GM19438 (cell line): Measurements from ENCODE around the gene DDIT4.

Experiments used
- ATAC-seq: cut with Tn5 transposase; IDR thresholded peaks from one replicate; pipeline ENCODE4 v1.9.1; 2021; ENCODE audit warnings: low read depth; ENCODE audit not compliant: unreplicated experiment

DDIT4 gene

DNA sequence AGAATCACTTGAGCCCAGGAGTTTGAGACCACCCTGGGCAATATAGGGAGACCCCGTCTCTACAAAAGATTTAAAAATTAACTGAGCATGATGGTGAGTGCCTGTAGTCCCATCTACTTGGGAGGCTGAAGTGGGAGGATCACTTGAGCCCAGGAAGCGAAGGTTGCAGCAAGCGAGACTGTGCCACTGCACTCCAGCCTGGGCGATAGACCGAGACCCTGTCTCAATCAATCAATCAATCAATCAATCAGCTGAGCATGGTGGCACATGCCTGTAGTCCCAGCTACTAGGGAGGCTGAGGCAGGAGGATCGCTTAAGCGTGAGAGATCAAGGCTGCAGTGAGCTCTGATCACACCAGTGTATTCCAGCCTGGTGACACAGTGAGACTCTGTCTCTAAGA, 40.5 kb downstream of the DDIT4 start:
- no peak for ATAC-seq

DNA sequence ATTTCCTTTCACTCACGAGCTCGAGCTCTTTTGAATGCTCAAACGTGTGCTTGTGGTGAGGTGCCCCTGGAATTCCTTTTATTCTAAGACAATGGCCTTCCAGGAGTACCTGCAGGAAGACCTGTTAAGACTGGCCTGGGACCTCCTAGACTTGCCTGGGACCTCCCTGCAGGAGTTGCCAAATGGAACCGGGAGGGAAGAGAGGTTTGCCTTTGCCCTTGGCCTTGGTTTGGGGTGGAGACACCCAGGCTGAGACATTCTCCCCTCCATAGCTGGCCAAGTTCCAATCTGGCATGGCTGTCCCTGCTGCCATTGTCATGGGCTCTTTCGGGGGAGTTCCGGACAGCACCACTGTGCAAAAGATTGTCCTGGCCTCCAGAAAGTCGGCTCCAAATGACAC, 41.3 kb downstream of the DDIT4 start:
- ATAC-seq = no peak

DNA sequence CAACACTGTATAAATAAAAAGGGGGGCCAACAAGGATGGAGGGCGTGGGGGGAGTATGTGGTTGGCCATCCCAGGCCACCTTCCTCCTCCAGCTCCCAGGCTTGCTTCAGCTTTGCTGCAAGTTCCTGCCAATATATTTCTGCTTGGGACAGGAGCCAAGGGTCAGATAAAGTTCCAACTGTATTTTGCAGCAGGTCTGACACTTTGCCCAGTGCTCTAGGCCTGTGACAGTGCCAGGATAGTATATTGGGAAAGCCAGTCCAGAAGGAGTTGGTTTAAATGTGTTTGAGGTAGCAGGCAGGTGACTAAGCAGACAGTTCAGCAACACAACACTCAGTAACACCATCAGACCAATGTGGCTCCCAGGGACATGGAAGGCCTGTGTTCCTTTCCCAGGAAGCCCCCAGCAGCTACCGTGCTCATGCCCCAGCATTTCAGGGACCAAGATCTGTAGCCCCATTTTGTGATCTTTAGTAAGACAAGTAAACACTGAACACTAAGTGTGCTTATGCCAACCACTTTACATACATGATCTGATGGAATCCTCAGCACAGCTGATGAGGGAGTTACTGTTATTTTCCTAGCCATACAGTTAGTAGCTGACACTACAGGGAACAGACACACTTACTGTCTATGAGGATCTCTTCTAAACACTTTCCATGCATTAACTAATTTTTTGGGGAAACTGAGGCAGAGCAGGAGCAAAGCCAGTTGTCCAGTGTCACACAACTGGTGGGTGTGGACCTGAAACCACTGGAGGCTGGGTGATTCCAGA, 42.1 kb downstream of the DDIT4 start:
- no peak for ATAC-seq

DNA sequence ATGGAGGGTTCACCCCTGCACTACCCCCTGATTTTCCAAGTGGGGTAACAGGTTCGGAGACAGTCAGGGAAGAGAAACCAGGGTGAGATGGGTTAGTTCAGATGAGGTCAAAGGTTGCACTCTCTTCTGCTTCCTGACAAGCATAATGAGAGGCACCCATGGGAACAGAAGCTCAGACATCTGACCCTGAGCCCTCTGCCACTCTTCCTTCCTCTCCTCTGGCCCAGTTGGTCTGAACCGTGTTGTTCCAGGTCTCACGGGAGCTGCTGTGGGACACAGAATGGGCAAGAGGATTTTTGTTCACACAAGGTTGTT, 42.6 kb downstream of the DDIT4 start:
- ATAC-seq = no peak

DNA sequence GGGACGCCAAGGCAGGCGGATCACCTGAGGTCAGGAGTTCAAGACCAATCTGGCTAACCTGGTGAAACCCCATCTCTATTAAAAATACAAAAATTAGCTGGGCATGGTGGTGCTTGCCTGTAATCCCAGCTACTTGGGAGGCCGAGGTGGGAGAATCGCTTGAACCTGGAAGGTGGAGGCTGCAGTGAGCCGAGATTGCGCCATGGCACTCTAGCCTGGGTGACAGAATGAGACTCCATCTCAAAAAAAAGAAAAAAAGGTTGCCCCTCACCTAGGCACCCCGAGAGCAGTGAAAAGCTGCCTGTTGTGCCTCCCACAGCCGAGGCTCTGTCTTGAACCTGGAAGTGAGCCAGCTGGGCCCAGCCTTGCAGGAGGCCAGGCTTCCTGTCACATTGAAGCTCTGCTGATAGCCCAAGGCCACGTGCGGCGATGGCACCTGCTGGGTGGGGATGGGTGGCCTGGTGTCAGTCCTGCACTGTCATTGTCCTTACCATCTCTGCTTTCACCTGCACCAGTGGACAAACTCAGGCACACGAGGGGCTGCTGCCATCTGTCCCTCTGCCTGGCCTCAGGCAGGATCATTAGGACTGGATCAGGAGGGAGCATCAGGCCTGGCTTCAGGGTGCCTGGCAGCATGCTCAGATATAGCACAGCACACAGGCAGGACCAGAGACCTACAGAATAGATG, 43.2 kb downstream of the DDIT4 start:
- ATAC-seq = no peak

DNA sequence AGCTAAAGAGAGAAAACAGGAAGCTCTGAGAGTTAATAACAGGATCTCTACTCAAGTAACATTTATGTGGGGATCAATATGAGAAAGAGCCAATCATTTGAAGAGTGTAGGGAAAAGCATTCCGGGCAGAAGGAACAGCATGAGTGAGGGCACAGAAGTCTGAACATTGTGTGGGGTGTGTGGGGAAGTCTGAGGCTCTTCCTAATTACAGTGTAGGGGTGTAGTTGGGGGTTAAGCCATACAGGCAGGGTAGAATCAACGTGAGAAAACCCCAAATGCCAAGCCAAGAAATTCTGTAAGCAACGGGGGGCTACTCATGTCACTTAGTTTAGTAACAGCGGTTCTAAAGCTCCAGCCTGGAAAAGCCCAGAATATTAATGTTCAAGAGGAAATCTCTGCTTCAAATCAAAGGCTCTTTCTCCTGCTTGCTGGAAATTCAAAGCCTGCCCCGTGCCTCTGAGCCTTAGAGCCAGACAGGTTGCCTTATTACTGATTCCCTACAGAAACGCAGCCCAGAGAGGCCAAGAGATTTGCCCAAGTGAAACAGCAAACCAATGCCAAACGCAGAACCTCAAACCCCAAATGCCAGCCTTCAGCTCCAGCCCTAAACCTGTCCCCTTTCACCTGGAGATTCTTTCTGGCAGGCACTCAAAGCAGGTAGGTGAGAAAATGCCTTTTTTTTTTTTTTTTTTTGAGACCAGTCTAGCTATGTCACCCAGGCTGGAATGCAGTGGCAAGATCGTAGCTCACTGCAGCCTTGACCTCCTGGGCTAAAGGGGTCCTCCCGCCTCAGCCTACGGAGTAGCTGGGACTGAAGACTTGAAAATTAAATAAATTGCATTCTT, 44.9 kb downstream of the DDIT4 start:
- ATAC-seq = no peak

DNA sequence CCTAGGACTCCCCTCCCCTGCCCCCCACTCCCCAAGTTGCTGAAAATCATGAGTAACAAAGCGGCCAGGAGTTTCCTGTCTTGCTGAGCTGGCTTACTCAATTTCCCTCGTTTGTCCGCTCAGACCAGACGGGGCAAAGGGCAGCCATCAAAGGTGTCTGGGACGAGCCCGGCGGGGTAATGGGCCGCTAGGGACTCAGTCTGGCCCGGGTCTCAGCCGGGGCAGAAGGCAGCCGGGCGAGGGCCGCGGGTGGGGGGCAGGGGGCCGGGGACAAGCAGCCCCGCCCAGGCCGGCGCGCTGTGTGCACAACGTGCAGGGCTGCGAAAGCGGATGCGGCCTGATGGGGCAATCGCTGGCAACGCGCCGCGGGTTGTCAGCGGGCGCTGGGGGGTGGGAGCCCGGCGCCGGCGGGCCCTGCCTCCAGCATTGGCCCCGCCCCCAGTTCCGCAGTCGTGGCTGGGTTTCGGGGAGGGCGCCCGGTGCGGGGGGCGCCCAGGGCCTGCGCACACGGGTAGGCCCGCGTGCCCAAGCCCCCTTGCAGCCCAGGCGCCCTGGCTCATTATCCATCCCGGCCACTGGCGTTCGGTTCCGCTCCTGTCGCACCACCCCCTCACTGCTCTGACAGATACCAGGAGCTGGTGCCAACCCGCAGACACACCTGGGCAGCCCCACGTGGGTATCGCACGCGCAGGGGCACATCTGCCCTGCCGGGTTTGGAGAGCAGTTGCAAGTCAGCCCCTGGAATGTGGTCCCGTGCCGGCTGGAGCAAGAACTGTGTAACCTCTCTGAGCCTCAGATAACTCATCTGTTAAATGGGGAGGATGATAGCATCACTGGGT, 45.9 kb downstream of the DDIT4 start:
- peak; percentile 50 for ATAC-seq

DNA sequence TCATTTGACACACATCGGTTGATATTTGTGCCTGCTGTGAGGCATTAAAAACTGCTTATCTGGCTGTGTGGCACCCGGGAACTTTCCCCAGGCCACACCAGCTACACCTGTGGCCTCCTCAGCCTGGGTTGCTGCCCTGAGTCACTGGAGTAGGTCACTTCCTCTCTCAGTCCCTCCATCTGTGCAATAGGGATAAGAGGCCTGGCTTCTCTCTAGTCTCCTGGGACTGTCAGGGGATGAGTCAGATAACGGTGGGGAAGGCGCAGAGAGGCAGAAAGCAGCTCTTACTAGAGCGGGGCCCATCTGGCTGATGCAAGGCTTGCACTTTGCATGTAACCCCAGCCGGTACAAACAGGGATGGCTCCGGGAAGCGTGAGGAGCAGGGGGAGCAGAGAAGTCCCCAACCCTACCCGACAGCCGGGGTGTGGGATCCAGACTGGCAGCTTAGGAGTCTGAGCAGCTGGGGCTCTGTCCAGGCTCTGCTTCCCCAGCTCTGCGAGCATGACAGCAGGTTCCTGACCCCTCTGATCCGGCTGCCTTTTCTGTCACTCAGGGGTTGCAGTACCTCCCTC, 47.0 kb downstream of the DDIT4 start:
- peak; percentile 61 for ATAC-seq

DNA sequence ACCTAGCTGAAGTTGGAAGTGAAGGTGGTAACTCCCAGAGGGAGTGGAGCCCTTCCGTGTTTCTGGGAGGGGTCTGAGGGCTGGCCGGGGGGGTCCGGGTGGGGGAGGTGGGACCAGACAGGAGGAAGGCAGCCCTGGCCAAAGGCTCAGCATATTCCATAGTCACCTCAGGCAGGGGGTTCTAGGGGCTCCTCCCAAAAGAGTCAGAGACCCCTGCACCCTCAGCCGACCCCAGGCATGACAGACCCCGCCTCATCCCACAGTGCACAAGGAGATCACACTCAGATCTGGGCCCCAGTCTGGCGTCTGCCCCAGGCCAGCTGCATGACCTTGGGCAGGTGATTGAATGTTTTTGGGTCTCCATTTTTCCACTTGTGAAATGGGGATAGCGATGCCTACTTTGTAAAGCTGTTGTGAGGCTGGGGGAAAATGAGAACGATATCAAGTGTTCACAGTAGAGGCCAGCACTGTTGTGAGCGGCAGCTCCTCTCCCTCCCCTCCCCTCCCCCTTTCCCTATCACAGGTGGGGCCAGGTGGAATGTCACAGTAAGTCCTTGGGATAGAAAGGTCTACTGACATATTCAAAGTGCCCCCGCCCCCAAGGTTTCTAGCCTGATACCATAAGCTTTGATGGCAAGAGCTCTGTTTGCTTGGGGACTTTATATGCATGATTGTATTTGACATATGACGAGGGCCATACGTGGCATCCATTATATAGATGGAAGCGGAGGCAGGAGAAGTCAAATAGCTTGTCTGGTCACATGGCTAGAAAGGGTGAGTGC, 47.7 kb downstream of the DDIT4 start:
- no peak for ATAC-seq

DNA sequence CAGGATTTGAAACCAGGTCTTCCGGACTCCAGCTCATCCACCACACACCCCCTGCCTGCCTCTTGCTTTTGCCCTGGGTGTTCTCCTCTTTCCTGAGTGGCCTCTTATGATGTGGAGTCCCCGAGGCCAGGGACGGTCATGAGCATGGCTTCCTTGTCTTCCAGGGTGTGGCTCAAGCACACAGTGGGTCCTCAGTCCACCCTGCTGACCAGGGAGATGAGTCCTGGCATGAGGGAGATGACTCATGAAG, 48.2 kb downstream of the DDIT4 start:
- ATAC-seq = no peak

DNA sequence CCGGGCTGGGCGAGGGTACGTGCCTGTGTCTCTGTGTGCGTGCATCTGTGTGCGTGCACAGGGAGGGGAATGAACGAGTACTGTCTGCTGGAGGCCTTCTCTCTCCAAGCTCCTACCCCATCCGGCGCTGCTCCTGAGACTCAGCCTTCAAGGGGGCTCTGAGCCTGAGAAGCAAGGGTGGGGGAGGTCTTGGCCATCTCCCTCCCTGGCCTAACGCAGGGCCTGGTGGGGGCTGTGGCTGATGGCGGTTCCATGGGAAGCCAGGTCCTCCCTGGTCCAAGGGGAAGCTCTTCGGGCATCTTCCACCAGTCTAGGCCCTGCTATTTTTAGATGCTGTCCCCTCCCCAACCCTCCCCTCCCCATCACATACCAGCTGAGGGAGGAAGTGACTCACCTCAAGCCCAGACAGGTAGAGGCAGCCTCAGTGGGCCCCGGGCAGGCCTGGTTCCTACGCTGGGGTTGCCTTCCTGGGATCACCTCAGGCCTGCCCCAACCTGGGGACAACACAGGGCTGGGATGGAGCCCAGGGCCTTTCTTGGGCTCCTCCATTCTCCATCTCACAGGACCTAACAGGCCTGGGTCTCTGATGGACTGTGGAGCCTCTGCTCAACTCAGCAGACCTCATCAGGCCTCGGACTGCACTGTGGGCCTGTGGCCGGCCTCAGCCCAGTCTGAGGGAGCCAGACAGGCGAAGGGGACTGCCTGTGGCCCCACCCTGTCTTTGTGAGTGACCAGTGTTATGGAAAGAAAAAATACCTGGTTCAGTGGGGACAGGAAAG, 48.7 kb downstream of the DDIT4 start:
- no peak for ATAC-seq

DNA sequence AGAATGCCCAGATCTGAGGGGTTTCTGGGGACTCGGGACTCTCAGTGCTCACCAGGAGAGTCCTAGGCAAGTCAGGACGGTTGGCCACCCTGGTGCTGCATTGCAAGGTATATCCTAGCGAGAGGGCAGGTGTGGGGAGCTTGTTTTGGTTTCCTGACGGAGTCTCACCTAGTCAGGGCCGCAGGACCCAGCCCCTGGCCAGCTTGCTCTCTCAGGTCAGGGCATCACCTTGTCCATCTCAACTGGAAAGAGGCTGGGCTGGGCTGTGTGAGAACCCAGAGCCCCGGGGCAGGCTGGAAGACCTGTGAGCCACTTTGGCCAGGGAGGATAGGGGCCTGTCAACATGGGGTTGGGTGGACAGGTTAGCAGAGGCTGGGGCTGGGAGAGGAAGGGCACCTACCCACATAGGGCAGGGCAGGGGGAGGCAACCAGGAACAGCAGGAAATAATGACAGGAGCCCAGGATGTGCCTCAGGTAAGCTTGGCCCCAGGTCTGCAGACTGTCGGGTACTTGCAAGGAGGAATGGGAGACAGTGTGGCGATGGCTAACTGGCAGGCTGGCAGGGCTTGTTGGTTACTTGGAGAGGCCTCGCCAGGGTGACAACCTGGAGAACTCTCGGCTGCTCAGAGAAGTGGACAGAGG, 49.5 kb downstream of the DDIT4 start:
- no peak for ATAC-seq

DNA sequence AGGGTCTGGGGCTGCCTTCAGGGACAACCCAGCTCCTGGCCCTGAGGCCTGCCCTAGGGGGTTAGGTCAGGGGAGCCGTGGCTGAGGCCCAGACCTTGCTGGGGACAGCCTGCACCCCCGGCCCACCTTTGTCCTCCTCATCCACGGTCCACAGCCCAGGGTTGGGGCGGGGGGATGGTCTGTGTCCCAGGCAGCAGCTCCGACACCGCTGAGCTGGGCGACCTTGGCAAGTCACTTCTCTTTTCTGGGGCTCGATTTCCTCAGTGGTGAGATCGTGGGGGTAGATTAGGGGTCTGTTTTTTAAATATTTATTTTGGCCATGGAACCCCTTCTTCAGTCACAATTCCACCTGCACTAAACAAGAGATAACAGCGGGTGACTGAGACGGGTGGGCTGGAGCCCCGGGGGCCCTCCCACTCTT, 50.1 kb downstream of the DDIT4 start:
- no peak for ATAC-seq
